Suprapubic skin (tissue), 4 donors: ENCODE data around the gene ATP13A3.

ENCODE experiments used
- EP300 ChIP-seq: sonication (generic); formaldehyde crosslinking; IDR thresholded peaks from one replicate; pipeline ENCODE4 v1.6.1; 2017; ENCODE audit warnings: antibody characterized with exemption
- POLR2A ChIP-seq, 2 donors: fragments of 450-650 bp; IDR thresholded peaks; one replicate each; pipeline ENCODE4 v1.6.1; 2017; ENCODE audit warnings: antibody characterized with exemption in 2 of 2, mild to moderate bottlenecking in 2 of 2, moderate library complexity in 2 of 2
- POLR2AphosphoS5 ChIP-seq, 3 donors: sonication (generic); formaldehyde crosslinking; IDR thresholded peaks; one replicate each; pipeline ENCODE4 v1.6.1; 2017; ENCODE audit warnings: antibody characterized with exemption in 3 of 3
- TF ChIP-seq, protein P1 (sequence below), 2 donors: fragments of 200-600 bp in 1 of 2; fragments of 450-650 bp in 1 of 2; sonication (generic) in 1 of 2; IDR thresholded peaks; one replicate each; pipeline ENCODE4 v1.5.1; 2016 to 2019; ENCODE audit warnings: antibody characterized with exemption in 2 of 2, mild to moderate bottlenecking in 1 of 2, moderate library complexity in 1 of 2

DNA sequence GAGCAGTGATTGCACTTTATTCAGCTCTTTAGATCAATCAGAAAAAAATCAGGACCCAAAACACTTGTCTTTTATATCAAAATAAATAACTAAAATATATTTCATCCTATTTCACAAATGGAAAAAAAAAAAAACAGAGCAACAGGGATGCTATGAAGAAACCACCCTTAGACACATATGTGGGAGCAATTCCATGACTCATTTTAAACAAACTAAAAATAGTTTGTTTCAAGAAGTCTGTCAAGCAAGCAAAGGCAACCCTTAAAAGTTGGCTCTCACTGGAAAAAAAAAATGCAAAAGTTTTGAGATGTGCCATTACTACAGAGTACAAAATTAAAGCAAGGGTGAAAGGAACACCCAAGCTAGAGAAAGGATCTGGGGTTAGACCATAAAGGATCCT, 5.7 kb downstream of the ATP13A3 start:
- TF ChIP-seq, protein P1, sequence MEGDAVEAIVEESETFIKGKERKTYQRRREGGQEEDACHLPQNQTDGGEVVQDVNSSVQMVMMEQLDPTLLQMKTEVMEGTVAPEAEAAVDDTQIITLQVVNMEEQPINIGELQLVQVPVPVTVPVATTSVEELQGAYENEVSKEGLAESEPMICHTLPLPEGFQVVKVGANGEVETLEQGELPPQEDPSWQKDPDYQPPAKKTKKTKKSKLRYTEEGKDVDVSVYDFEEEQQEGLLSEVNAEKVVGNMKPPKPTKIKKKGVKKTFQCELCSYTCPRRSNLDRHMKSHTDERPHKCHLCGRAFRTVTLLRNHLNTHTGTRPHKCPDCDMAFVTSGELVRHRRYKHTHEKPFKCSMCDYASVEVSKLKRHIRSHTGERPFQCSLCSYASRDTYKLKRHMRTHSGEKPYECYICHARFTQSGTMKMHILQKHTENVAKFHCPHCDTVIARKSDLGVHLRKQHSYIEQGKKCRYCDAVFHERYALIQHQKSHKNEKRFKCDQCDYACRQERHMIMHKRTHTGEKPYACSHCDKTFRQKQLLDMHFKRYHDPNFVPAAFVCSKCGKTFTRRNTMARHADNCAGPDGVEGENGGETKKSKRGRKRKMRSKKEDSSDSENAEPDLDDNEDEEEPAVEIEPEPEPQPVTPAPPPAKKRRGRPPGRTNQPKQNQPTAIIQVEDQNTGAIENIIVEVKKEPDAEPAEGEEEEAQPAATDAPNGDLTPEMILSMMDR (IDR thresholded peaks at IDR 0.05), result no peak
- no peak for TF ChIP-seq EP300
- no peak for TF ChIP-seq POLR2A (IDR thresholded peaks at IDR 0.05)
- no peak for TF ChIP-seq POLR2AphosphoS5 (IDR thresholded peaks at IDR 0.05)
